Fibroblast of lung (primary cell): ENCODE data around the gene BCO1. TPM values are rescaled to one million over a fixed set of nuclear protein-coding genes. Genes with fewer than 3 reads are reported as not detected.

ENCODE experiments used
- DNase-seq, 2 donors: peaks; one replicate each; pipeline versions ENCODE4 v3.0.0 to v3.0.0-alpha.2; 2010; ENCODE audit warnings: low read depth in 2 of 2
- H2AFZ ChIP-seq: 2 replicates; pipeline ENCODE4 v1.5.1; 2012; ENCODE audit warnings: low read length, control low read depth, inconsistent platforms
- H3K27ac ChIP-seq: 2 replicates; pipeline ENCODE4 v1.5.1; 2011; ENCODE audit warnings: low read length, control low read depth; ENCODE audit not compliant: insufficient read depth
- H3K27me3 ChIP-seq: 2 replicates; pipeline ENCODE4 v1.5.1; 2011; ENCODE audit warnings: mild to moderate bottlenecking, low read length; ENCODE audit not compliant: control insufficient read depth, insufficient read depth
- H3K36me3 ChIP-seq: 2 replicates; pipeline ENCODE4 v1.5.1; 2011; ENCODE audit warnings: low read length; ENCODE audit not compliant: control insufficient read depth, insufficient read depth
- H3K4me1 ChIP-seq: 2 replicates; pipeline ENCODE4 v1.5.1; 2011; ENCODE audit warnings: low read length; ENCODE audit not compliant: control insufficient read depth, insufficient read depth; ENCODE audit errors: extremely low read depth
- H3K4me2 ChIP-seq: 2 replicates; pipeline ENCODE4 v1.5.1; 2011; ENCODE audit warnings: low read length, control low read depth; ENCODE audit not compliant: insufficient read depth; ENCODE audit errors: extremely low read depth
- H3K4me3 ChIP-seq, 4 experiments: fragments of 200-600 bp in 1 of 4; sonication (generic) in 1 of 4; replicated peaks in 1 of 4; 2 replicates each; pipeline ENCODE4 v1.5.1; 2011 to 2016; ENCODE audit warnings: low read length in 4 of 4, low read depth in 3 of 4, mild to moderate bottlenecking in 3 of 4, control low read depth in 2 of 4, inconsistent platforms in 1 of 4, mixed read lengths in 1 of 4; ENCODE audit not compliant: insufficient read depth in 1 of 4; ENCODE audit errors: control extremely low read depth in 1 of 4
- H3K79me2 ChIP-seq: 2 replicates; pipeline ENCODE4 v1.5.1; 2012; ENCODE audit warnings: mild to moderate bottlenecking, low read length, inconsistent platforms; ENCODE audit not compliant: control insufficient read depth, insufficient read depth
- H3K9ac ChIP-seq: 2 replicates; pipeline ENCODE4 v1.5.1; 2011; ENCODE audit warnings: mild to moderate bottlenecking, low read length, control low read depth; ENCODE audit not compliant: insufficient read depth
- H3K9me3 ChIP-seq: 2 replicates; pipeline ENCODE4 v1.5.1; 2012; ENCODE audit warnings: low read depth, low read length; ENCODE audit not compliant: control insufficient read depth, insufficient read depth
- H4K20me1 ChIP-seq: 2 replicates; pipeline ENCODE4 v1.5.1; 2011; ENCODE audit warnings: low read length; ENCODE audit not compliant: control insufficient read depth, insufficient read depth; ENCODE audit errors: extremely low read depth
- CTCF ChIP-seq, 2 donors: IDR thresholded peaks in 1 of 2; conservative IDR thresholded peaks in 1 of 2; 1 replicate in 1 of 2; 2 replicates in 1 of 2; pipeline ENCODE4 v1.5.1; 2011 to 2012; ENCODE audit warnings: low read length in 2 of 2, control low read depth in 1 of 2, inconsistent platforms in 1 of 2, low read depth in 1 of 2, mild to moderate bottlenecking in 1 of 2
- EZH2 ChIP-seq: IDR thresholded peaks from 2 replicates; pipeline ENCODE4 v1.5.1; 2012; ENCODE audit warnings: low read length, control low read depth, mild to moderate bottlenecking; ENCODE audit errors: missing control alignments
- polyA plus RNA-seq, 2 donors: library from polyadenylated mRNA; depleted of rRNA in 1 of 2; stranded (reverse) in 1 of 2; unstranded in 1 of 2; fragments of >200 nt; gene quantifications; 2 replicates each; pipeline ENCODE4 v1.2.1, GENCODE V29; 2011 to 2012; ENCODE audit warnings: missing spikeins in 1 of 2
- total RNA-seq: library from RNA; depleted of rRNA; stranded (reverse); fragments of >200 nt; gene quantifications from 2 replicates; pipeline ENCODE4 v1.2.1, GENCODE V29; 2014

The BCO1 gene
- total and polyA plus RNA-seq, 2 donors (not counting 1 experiment from before 2014, with no cell fraction given) = under 0.01 to 0.05 TPM

- Histone ChIP-seq H4K20me1 (no peaks in the 10 kb centered on the region), H3K27ac (no peak overlapping the region), H3K4me2 (no peak overlapping the region), H3K4me3 (no peak overlapping the region), H2AFZ (no peak overlapping the region), H3K36me3 (no peaks in the 10 kb centered on the region), H3K79me2 (no peaks in the 10 kb centered on the region), H3K27me3 (no peaks in the 10 kb centered on the region), H3K4me1 (no peaks in the 10 kb centered on the region), H3K9ac (no peak overlapping the region), H3K9me3 (no peaks in the 10 kb centered on the region)
- DNase-seq = no peak
- TF ChIP-seq CTCF (conservative IDR thresholded peaks at IDR 0.05 in 1 of 2, IDR thresholded peaks at IDR 0.05 in 1 of 2; ENCODE audit: low read depth in 1 of 2, low read length in 2 of 2) (no peak), EZH2 (no peak)
Measured at GRCh38 chr16:81275064-81275532, 36.6 kb downstream of the BCO1 start.

- no peaks in the 10 kb centered on the region for H3K36me3 ChIP-seq
- H3K4me3 ChIP-seq = no peak overlapping the region
- H2AFZ ChIP-seq = no peak overlapping the region
- H3K9ac ChIP-seq = no peak overlapping the region
- H4K20me1 ChIP-seq = no peaks in the 10 kb centered on the region
- H3K79me2 ChIP-seq = no peaks in the 10 kb centered on the region
- H3K4me1 ChIP-seq = no peaks in the 10 kb centered on the region
- no peak for DNase-seq
- no peak overlapping the region for H3K27ac ChIP-seq
- no peak overlapping the region for H3K4me2 ChIP-seq
- H3K27me3 ChIP-seq = no peaks in the 10 kb centered on the region
- no peaks in the 10 kb centered on the region for H3K9me3 ChIP-seq
- no peak for TF ChIP-seq EZH2
- TF ChIP-seq CTCF (conservative IDR thresholded peaks at IDR 0.05 in 1 of 2, IDR thresholded peaks at IDR 0.05 in 1 of 2; ENCODE audit: low read depth in 1 of 2, low read length in 2 of 2) = no peak
Measured at GRCh38 chr16:81275795-81276194, 37.3 kb downstream of the BCO1 start.

GRCh38 chr16:81276323-81276722 lies 37.8 kb downstream of the BCO1 start:
- no peak overlapping the region for H3K4me3 ChIP-seq
- no peak for DNase-seq
- TF ChIP-seq EZH2 (no peak), CTCF (conservative IDR thresholded peaks at IDR 0.05 in 1 of 2, IDR thresholded peaks at IDR 0.05 in 1 of 2; ENCODE audit: low read depth in 1 of 2, low read length in 2 of 2) (no peak)
- no peak overlapping the region for H3K4me2 ChIP-seq
- no peak overlapping the region for H2AFZ ChIP-seq
- no peaks in the 10 kb centered on the region for H4K20me1 ChIP-seq
- H3K27ac ChIP-seq = no peak overlapping the region
- no peaks in the 10 kb centered on the region for H3K27me3 ChIP-seq
- no peaks in the 10 kb centered on the region for H3K9me3 ChIP-seq
- H3K36me3 ChIP-seq = no peaks in the 10 kb centered on the region
- no peak overlapping the region for H3K9ac ChIP-seq
- H3K4me1 ChIP-seq = no peaks in the 10 kb centered on the region
- H3K79me2 ChIP-seq = no peaks in the 10 kb centered on the region
